ENCODE data around the gene CHI3L2. TPM values are rescaled to one million over a fixed set of nuclear protein-coding genes. Genes with fewer than 3 reads are reported as not detected.

Gene CHI3L2
- total and polyA plus RNA-seq, 10 of the 15 experiments (the other 5 are each of a cell fraction or from before 2014, with no cell fraction given) = 37.1 to 508 (median 98.3) TPM

DNA sequence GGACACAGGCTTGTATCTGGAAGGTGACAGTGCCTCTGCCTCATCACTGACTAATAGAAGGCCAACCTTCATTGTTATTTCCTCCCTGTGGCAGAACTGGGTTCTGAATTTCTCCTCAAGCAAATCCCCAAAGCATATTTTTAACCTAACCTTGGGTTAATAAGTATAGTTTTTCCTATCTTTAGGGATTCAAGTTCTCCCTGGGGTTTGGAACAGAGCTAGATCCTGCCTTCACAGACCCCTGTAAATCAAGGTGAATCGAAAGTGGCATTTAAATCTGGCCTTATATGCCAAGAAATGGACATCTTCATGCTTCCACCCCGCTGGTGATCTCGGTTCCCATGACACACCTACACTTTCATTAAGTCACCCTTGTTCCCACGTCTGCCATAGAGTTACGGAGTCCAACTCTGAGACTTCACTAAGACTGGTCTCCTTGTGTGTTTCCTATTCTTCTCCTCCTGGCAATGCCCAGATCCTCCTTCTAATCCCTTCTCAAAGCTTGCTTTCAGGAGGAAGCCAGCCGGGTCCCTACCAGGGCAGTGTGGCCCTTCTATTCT is 4.3 kb upstream of the CHI3L2 start (continued):
- TF ChIP-seq, protein P1, sequence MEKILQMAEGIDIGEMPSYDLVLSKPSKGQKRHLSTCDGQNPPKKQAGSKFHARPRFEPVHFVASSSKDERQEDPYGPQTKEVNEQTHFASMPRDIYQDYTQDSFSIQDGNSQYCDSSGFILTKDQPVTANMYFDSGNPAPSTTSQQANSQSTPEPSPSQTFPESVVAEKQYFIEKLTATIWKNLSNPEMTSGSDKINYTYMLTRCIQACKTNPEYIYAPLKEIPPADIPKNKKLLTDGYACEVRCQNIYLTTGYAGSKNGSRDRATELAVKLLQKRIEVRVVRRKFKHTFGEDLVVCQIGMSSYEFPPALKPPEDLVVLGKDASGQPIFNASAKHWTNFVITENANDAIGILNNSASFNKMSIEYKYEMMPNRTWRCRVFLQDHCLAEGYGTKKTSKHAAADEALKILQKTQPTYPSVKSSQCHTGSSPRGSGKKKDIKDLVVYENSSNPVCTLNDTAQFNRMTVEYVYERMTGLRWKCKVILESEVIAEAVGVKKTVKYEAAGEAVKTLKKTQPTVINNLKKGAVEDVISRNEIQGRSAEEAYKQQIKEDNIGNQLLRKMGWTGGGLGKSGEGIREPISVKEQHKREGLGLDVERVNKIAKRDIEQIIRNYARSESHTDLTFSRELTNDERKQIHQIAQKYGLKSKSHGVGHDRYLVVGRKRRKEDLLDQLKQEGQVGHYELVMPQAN (conservative IDR thresholded peaks at IDR 0.05) = no peak
- TF ChIP-seq EP300 (IDR thresholded peaks at IDR 0.05; ENCODE audit: borderline replicate concordance in 1 of 2, control insufficient read depth in 1 of 2, low read depth in 2 of 2, low read length in 2 of 2) (no peak), RFX5 (IDR thresholded peaks at IDR 0.05; ENCODE audit: low read depth, low read length) (no peak)
- TF ChIP-seq, protein P2, sequence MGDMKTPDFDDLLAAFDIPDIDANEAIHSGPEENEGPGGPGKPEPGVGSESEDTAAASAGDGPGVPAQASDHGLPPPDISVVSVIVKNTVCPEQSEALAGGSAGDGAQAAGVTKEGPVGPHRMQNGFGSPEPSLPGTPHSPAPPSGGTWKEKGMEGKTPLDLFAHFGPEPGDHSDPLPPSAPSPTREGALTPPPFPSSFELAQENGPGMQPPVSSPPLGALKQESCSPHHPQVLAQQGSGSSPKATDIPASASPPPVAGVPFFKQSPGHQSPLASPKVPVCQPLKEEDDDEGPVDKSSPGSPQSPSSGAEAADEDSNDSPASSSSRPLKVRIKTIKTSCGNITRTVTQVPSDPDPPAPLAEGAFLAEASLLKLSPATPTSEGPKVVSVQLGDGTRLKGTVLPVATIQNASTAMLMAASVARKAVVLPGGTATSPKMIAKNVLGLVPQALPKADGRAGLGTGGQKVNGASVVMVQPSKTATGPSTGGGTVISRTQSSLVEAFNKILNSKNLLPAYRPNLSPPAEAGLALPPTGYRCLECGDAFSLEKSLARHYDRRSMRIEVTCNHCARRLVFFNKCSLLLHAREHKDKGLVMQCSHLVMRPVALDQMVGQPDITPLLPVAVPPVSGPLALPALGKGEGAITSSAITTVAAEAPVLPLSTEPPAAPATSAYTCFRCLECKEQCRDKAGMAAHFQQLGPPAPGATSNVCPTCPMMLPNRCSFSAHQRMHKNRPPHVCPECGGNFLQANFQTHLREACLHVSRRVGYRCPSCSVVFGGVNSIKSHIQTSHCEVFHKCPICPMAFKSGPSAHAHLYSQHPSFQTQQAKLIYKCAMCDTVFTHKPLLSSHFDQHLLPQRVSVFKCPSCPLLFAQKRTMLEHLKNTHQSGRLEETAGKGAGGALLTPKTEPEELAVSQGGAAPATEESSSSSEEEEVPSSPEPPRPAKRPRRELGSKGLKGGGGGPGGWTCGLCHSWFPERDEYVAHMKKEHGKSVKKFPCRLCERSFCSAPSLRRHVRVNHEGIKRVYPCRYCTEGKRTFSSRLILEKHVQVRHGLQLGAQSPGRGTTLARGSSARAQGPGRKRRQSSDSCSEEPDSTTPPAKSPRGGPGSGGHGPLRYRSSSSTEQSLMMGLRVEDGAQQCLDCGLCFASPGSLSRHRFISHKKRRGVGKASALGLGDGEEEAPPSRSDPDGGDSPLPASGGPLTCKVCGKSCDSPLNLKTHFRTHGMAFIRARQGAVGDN (IDR thresholded peaks at IDR 0.05) = no peak
- TF ChIP-seq, protein P3, sequence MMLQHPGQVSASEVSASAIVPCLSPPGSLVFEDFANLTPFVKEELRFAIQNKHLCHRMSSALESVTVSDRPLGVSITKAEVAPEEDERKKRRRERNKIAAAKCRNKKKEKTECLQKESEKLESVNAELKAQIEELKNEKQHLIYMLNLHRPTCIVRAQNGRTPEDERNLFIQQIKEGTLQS (IDR thresholded peaks at IDR 0.05; ENCODE audit: borderline replicate concordance, extremely low read depth, low read depth, low read length) = no peak

All from GM12878 (cell line).